SKM-1 treated with dmso at 0.1 percent for 144 hours (cell line): ENCODE data around the gene USHBP1.
"Not testable (repeated sequence)": the region's sequence is repeated elsewhere in the genome, so short reads cannot be mapped to it uniquely, and the experiment has no call there.

Source experiments
- DNase-seq: peaks from one replicate; lab custom pipeline; 2025; ENCODE audit not compliant: unreplicated experiment; lab: John Stamatoyannopoulos, UW

Gene USHBP1

DNA sequence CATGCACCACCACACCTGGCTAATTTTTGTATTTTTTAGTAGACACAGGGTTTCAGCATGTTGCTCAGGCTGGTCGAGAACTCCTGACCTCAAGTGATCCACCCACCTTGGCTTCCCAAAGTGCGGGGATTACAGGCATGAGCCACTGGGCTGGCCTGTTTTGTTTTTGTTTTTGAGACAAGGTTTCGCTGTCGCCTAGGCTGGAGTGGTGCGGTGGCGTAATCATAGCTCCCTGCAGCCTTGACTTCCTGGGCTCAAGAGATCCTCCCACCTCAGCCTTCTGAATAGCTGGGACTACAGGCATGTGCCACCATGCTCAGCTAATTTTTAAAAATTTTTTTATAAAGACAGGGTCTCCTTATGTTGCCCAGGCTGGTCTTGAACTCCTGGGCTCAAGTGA is 31.0 kb upstream of the USHBP1 start:
- DNase-seq = not testable (repeated sequence)

DNA sequence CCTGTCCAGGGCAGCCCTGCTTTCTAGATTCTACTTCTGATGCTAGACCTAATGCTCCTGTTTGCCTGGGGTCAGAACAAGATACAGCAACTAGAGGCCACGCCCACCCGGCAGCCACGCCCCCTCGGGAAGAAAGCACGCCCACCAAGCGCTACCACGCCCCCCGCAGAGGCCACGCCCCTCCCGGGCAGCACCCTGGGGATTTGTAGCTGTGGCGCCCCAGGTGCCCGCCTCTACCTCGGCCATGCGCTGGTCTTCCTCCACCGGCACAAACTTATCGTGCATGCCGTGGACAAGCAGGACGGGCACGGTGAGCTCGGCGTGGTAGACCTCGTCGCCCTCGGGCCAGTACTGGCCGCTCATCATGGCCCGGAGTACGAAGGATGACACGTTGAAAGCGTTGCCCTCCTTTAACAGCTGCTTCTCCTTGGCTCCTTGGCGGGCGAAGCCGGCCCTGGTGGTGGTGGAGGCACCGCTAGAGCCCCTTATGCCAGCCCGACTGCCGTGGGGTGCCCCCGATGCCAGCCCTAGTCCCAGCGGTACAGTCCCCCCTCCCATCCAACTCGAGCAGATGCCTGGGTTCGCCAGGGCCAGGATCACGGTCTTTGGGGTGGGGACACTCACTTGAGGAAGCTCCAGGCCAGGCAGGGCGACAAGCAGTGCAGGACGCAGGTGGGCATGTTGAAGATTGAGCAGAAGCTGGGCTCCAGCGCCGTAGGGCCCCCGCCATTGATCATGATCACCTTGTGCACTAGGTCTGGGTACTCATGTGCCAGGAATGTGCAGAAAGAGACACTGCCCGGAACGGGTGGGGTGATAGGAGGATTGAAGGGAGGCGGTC is 29.7 kb upstream of the USHBP1 start:
- DNase-seq = no peak

GRCh38 chr19:17293605-17294004 is 29.1 kb upstream of the USHBP1 start:
- DNase-seq = no peak

- DNase-seq = peak; percentile 80
Observed at GRCh38 chr19:17292301-17293074, 27.9 kb upstream of the USHBP1 start.

- no peak for DNase-seq
Observed at GRCh38 chr19:17289489-17289888, 24.9 kb upstream of the USHBP1 start.

DNA sequence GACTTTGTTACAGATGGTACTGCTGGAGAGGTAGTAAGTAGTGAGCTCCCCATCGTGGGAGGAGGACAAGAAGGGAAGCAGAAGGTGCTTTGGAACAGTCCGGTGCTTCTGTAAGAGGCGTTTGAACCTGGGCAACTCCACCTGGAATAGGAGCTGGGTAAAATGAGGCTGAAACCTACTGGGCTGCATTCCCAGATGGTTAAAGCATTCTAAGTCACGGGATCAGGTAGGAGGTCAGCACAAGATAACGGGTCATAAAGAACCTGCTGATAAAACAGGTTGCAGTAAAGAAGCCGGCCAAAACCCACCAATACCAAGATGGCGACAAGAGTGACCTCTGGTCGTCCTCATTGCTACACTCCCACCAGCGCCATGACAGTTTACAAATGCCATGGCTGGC is 22.2 kb upstream of the USHBP1 start:
- DNase-seq = no peak

DNA sequence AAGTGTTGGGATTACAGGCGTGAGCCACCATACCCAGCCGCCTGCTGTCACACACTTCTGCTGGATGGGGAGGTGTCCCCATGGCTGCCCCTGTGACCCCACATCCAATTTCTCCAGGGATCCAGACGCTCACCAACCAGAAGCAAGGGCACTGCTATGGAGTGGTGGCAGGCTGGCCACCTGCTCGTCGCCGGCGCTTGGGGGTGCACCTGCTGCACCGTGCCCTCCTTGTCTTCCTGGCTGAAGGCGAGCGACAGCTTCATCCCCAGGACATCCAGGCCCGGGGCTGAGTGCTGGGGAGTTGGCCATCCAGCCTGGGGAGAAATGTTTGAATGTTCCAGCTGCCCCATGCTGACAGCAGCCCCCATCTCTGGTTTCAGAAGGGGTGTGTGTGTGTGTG is 21.7 kb upstream of the USHBP1 start:
- no peak for DNase-seq

DNA sequence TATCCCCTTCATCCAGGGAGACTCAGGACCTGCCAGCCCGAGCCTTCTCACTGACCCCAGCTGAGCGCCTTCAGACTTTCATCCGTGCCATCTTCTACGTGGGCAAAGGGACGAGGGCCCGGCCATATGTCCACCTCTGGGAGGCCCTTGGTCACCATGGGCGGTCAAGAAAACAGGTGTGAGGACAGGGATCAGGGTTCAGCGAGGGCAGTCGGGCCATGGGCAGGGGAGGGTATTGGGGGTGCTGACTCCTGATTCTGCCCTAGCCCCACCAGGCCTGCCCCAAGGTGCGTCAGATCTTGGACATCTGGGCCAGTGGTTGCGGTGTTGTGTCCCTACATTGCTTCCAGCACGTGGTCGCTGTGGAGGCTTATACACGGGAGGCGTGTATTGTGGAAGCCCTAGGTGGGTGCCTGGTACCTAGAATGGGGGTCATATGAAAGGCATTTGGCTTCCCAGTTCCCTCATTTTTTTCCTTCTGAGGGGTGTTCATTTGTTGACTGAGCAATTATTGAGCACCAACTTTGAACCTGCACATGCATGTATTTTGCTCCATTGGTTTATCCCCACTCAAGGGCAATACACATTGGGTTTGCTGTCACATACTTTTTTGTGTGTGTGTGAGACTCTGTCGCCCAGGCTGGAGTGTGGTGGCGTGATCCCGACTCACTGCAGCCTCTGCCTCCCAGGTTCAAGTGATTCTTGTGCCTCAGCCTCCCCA is 21.0 kb upstream of the USHBP1 start:
- no peak for DNase-seq

DNA sequence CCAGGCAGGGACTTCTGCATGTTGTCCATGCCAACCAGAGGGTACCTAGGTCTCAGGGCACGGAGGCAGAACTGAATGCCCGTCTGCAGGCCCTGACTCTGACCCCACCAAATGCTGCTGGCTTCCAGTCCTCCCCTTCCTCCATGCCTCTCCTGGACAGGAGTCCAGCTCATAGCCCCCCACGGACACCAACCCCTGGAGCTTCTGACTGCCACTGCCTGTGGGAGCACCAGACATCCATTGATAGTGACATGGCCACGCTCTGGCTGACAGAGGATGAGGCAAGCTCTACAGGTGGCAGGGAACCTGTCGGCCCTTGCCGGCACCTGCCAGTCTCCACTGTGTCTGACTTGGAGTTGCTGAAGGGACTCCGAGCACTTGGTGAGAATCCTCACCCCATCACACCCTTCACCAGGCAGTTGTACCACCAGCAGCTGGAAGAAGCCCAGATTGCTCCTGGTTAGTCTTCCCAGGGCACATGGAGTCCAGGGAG is 19.0 kb upstream of the USHBP1 start:
- no peak for DNase-seq

DNA sequence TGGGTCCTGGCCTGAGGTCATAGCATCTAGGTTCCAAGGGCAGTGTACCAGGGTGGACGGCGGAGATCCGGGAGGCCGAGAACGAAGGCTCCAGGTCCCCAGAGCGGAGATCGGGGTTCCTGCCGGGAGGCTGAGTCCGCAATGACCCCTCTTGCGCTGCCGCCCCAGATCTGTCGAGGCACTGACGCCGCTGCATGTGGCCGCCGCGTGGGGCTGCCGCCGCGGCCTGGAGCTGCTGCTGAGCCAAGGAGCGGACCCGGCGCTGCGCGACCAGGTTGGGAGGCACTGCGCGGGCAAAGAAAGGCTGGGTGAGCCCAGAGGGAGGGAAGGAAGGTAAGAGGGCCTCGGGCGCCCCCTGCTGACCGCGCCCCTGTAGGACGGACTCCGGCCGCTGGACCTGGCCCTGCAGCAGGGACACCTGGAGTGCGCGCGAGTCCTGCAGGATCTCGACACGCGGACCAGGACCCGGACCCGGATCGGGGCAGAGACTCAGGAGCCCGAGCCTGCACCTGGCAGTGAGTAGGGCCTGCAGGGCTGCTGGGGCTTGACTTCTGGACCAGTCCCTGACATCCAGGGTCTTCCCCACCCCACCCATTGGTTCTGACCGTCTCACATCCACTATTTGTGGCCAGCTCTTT is 18.1 kb upstream of the USHBP1 start:
- DNase-seq = peak; percentile 84

- DNase-seq = peak; percentile 76
Observed at GRCh38 chr19:17281391-17282304, 17.1 kb upstream of the USHBP1 start, which contains the start of gene ANKLE1. TSS of gene ANKLE1 (plus strand) at chr19:17281901. CDS start at chr19:17281921, 20 bp downstream.

DNA sequence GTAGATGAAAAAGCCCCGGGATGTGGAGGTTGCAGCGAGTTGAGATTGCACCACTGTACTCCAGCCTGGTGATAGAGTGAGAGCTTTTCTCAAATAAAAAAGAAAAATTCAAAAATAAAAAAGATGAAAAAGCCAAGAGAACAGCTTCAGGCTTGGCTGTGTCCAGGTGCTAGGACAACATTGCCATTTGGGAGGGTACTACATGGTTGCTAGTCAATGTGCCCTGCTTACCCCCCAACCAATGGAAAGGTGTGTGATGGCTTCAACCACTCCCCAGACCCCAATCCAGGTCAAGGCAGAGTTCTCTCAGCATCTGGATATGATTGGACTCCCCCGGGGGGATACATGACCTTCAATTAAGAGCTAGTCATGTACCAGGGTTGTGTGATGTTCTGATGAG is 14.9 kb upstream of the USHBP1 start:
- DNase-seq = no peak

- no peak for DNase-seq
Observed at GRCh38 chr19:17275441-17276175, 11.1 kb upstream of the USHBP1 start.

DNA sequence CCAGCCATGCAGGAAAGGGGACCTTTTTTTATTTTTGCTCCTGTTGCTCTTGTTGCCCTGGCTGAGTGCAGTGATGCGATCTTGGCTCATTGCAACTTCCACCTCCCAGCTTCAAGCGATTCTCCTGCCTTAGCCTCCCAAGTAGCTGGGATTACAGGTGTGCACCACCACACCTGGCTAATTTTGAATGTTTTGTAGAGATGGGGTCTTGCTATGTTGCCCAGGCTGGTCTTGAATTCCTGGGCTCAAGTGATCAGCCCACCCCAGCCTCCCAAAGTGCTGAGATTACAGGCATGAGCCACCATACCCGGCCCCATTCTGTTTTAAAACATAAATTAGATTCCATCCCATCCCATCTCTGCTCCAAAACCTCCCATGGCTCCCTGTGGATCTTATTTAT is 10.3 kb upstream of the USHBP1 start:
- not testable (repeated sequence) for DNase-seq

- DNase-seq = no peak
Observed at GRCh38 chr19:17268754-17269153, 4.2 kb upstream of the USHBP1 start.

GRCh38 chr19:17266975-17267788 is 2.6 kb upstream of the USHBP1 start, which contains the start of gene BABAM1:
TSS of gene BABAM1 (plus strand) at chr19:17267443. CDS start at chr19:17268807, 1,364 bp downstream.
- DNase-seq = peak; percentile 99

DNA sequence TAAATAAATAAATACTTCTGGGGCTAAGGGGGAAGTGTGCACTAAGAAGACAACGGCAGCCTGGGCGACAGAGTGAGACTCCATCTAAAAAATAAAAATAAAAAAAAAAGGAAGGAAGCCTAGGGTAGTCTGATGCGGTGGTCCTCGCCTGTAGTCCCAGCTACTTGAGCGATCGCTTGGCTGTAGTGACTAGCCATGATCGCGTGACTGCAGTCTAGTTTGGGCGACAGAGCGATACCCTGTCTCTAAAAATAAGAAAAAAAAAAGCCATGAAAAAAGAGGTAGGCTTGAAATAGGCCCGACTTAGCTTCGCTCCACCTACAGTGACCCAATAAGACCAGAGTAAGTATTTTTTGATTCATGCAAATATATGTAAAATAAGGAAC is 2.0 kb upstream of the USHBP1 start:
- no peak for DNase-seq

GRCh38 chr19:17266026-17266425 is 1.5 kb upstream of the USHBP1 start:
- no peak for DNase-seq
